ENCODE data around the gene SDS. TPM values are rescaled to one million over a fixed set of nuclear protein-coding genes. Genes with fewer than 3 reads are reported as not detected.

Gene SDS
- total RNA-seq, 1 donor from 2014 or later = not detected

- Histone ChIP-seq H3K36me3 (no peaks in the 10 kb centered on the region), H3K27me3 (ENCODE audit: low read depth) (peaks cover 50% of the 10 kb centered on the region), H3K9me3 (replicated peaks) (no peaks in the 10 kb centered on the region), H3K4me3 (no peak overlapping the region), H3K4me1 (no peaks in the 10 kb centered on the region), H3K27ac (replicated peaks) (no peak overlapping the region)
- DNase-seq = no peak
- peak; percentile 70 for TF ChIP-seq CTCF (IDR thresholded peaks at IDR 0.05; ENCODE audit: borderline replicate concordance)
- intact Hi-C loops (cut with micrococcal nuclease) = no loop called here
Measured at GRCh38 chr12:113439606-113440030, 35.9 kb upstream of the SDS start.

- Histone ChIP-seq H3K27ac (replicated peaks) (no peak overlapping the region), H3K27me3 (ENCODE audit: low read depth) (peaks cover 46% of the 10 kb centered on the region), H3K9me3 (replicated peaks) (no peaks in the 10 kb centered on the region), H3K4me1 (no peaks in the 10 kb centered on the region), H3K36me3 (no peaks in the 10 kb centered on the region), H3K4me3 (no peak overlapping the region)
- intact Hi-C loops (cut with micrococcal nuclease) = no loop called here
- no peak for TF ChIP-seq CTCF (IDR thresholded peaks at IDR 0.05; ENCODE audit: borderline replicate concordance)
- DNase-seq = no peak
Measured at GRCh38 chr12:113439301-113439597, 35.6 kb upstream of the SDS start.

- no peak overlapping the region for H3K27ac ChIP-seq (replicated peaks)
- TF ChIP-seq CTCF (IDR thresholded peaks at IDR 0.05; ENCODE audit: borderline replicate concordance) = no peak
- H3K4me3 ChIP-seq = no peak overlapping the region
- no peaks in the 10 kb centered on the region for H3K9me3 ChIP-seq (replicated peaks)
- peaks cover 41% of the 10 kb centered on the region for H3K27me3 ChIP-seq (ENCODE audit: low read depth)
- no peaks in the 10 kb centered on the region for H3K36me3 ChIP-seq
- H3K4me1 ChIP-seq = no peaks in the 10 kb centered on the region
- intact Hi-C loops (cut with micrococcal nuclease) = no loop called here
- DNase-seq = no peak
Measured at GRCh38 chr12:113438523-113439300, 35.0 kb upstream of the SDS start.

GRCh38 chr12:113437729-113438100 is 34.0 kb upstream of the SDS start:
- no peak overlapping the region for H3K27ac ChIP-seq (replicated peaks)
- intact Hi-C loops (cut with micrococcal nuclease) = no loop called here
- H3K36me3 ChIP-seq = no peaks in the 10 kb centered on the region
- peaks cover 31% of the 10 kb centered on the region for H3K27me3 ChIP-seq (ENCODE audit: low read depth)
- no peak for DNase-seq
- no peak for TF ChIP-seq CTCF (IDR thresholded peaks at IDR 0.05; ENCODE audit: borderline replicate concordance)
- H3K9me3 ChIP-seq (replicated peaks) = no peaks in the 10 kb centered on the region
- H3K4me1 ChIP-seq = no peaks in the 10 kb centered on the region
- no peak overlapping the region for H3K4me3 ChIP-seq

- peaks cover 25% of the 10 kb centered on the region for H3K27me3 ChIP-seq (ENCODE audit: low read depth)
- intact Hi-C loops (cut with micrococcal nuclease) = no loop called here
- H3K27ac ChIP-seq (replicated peaks) = no peak overlapping the region
- H3K36me3 ChIP-seq = no peaks in the 10 kb centered on the region
- no peak overlapping the region for H3K4me3 ChIP-seq
- no peak for TF ChIP-seq CTCF (IDR thresholded peaks at IDR 0.05; ENCODE audit: borderline replicate concordance)
- H3K4me1 ChIP-seq = no peaks in the 10 kb centered on the region
- DNase-seq = no peak
- no peaks in the 10 kb centered on the region for H3K9me3 ChIP-seq (replicated peaks)
Measured at GRCh38 chr12:113436993-113437728, 33.5 kb upstream of the SDS start.

All from left ventricle myocardium inferior (tissue), 1 donor.